ENCODE data around the gene P3H1. TPM values are rescaled to one million over a fixed set of nuclear protein-coding genes. Genes with fewer than 3 reads are reported as not detected.

Gene P3H1
- polyA plus RNA-seq, 1 of the 3 experiments (the other 2 are of a cell fraction): 66.8 TPM

DNA sequence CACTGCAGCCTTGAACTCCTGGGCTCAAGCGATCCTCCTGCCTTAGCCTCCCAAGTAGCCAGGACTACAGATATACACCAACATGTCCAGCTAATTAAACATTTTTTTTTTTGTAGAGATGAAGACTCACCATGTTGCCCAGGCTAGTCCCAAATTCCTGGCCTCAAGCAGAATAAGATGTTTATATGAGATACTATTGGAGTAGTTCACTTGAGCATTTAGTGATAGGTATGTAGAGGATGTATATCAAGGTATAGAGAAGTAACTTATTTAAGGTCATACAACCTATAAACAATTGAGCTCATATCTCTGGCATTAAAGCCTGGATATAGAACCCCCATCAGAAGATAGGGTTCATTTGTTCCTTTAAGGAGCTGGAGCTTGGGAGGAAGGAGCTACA lies 13.3 kb upstream of the P3H1 start:
- Histone ChIP-seq H3K4me1 (ENCODE audit: control insufficient read depth in 1 of 2, insufficient read depth in 2 of 2, low read depth in 1 of 2, low read length in 1 of 2) (no peaks in the 10 kb centered on the region), H3K4me2 (no peak overlapping the region), H3F3A (replicated peaks; ENCODE audit: insufficient read depth) (no peaks in the 10 kb centered on the region), H3K36me3 (replicated peaks in 1 of 2; ENCODE audit: control insufficient read depth in 1 of 2, insufficient read depth in 2 of 2, low read length in 1 of 2) (peaks cover 44 to 47% of the 10 kb centered on the region in 2 experiments), H3K27me3 (ENCODE audit: insufficient read depth) (no peaks in the 10 kb centered on the region), H3K79me2 (ENCODE audit: insufficient read depth) (no peaks in the 10 kb centered on the region; the same call in 1 of the 2 replicates), H2AFZ (ENCODE audit: low read depth) (no peak overlapping the region), H3K4me3 (ENCODE audit: low read depth in 2 of 2, low read length in 1 of 2) (no peak overlapping the region), H4K20me1 (ENCODE audit: insufficient read depth) (no peaks in the 10 kb centered on the region), H3K9me2 (no peaks in the 10 kb centered on the region), H3K9ac (no peak overlapping the region), H3K9me3 (no peaks in the 10 kb centered on the region), H3K27ac (ENCODE audit: low read depth in 2 of 2, low read length in 1 of 2) (no peak overlapping the region)
- TF ChIP-seq RCOR1 (IDR thresholded peaks at IDR 0.05; ENCODE audit: low read length) (no peak), EZH2phosphoT487 (IDR thresholded peaks at IDR 0.05; ENCODE audit: borderline replicate concordance, low read depth) (no peak), JUND (IDR thresholded peaks at IDR 0.05) (no peak), ELF1 (IDR thresholded peaks at IDR 0.05) (no peak), NFIC (IDR thresholded peaks at IDR 0.05; ENCODE audit: borderline replicate concordance) (no peak), YY1 (IDR thresholded peaks at IDR 0.05; ENCODE audit: low read depth) (no peak), TEAD4 (IDR thresholded peaks at IDR 0.05; ENCODE audit: borderline replicate concordance, insufficient read depth) (no peak), MXI1 (IDR thresholded peaks at IDR 0.05; ENCODE audit: low read depth, low read length) (no peak)
- TF ChIP-seq, protein P1, sequence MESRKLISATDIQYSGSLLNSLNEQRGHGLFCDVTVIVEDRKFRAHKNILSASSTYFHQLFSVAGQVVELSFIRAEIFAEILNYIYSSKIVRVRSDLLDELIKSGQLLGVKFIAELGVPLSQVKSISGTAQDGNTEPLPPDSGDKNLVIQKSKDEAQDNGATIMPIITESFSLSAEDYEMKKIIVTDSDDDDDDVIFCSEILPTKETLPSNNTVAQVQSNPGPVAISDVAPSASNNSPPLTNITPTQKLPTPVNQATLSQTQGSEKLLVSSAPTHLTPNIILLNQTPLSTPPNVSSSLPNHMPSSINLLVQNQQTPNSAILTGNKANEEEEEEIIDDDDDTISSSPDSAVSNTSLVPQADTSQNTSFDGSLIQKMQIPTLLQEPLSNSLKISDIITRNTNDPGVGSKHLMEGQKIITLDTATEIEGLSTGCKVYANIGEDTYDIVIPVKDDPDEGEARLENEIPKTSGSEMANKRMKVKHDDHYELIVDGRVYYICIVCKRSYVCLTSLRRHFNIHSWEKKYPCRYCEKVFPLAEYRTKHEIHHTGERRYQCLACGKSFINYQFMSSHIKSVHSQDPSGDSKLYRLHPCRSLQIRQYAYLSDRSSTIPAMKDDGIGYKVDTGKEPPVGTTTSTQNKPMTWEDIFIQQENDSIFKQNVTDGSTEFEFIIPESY (IDR thresholded peaks at IDR 0.05; ENCODE audit: borderline replicate concordance, low read depth): no peak
- ChIA-PET CTCF (interaction anchor here (1.0 to 4.9 kb wide), 5 partner anchors 9 to 292 kb away, joined by 3 to 118 read pairs (median 7); no protein-coding TSS in a partner anchor), POLR2A (no interaction called here)
- 94% methylated on average over 1 of the region's 1 CpG for WGBS (ENCODE audit: low lambda C conversion rate)
- DNase-seq: no peak

DNA sequence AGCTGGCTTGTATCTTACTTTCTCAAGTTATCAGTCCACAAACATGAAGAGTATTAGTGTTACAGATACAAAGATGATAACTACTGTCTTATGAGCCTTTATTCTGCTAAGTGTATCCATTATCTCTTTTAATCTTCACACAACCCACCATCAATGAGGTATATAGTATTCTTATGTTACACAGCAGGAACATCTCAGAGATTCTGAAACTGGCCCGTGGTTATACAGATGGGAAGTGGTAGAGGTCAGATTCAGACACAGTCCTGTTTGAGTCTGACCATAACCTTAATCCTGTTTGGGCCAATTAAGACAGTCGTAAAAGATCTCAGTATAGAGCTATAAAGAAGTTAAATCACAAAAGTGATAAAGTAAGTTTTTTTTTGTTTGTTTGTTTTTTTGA lies 12.9 kb upstream of the P3H1 start:
- no peaks in the 10 kb centered on the region for H3F3A ChIP-seq (replicated peaks; ENCODE audit: insufficient read depth)
- H3K79me2 ChIP-seq (ENCODE audit: insufficient read depth): no peaks in the 10 kb centered on the region; the same call in 1 of the 2 replicates
- H3K4me3 ChIP-seq (ENCODE audit: low read depth in 2 of 2, low read length in 1 of 2): no peak overlapping the region
- 90% methylated on average over 2 of the region's 2 CpGs for WGBS (ENCODE audit: low lambda C conversion rate)
- no peaks in the 10 kb centered on the region for H3K9me2 ChIP-seq
- no peak for TF ChIP-seq FOSL2 (IDR thresholded peaks at IDR 0.05; ENCODE audit: borderline replicate concordance, low read depth)
- TF ChIP-seq SMC3 (IDR thresholded peaks at IDR 0.05; ENCODE audit: low read depth, low read length): no peak
- no peak for TF ChIP-seq CHD2 (IDR thresholded peaks at IDR 0.05; ENCODE audit: low read length, partially characterized antibody)
- no peak for TF ChIP-seq EP300 (IDR thresholded peaks at IDR 0.05; ENCODE audit: borderline replicate concordance in 1 of 2, low read depth in 1 of 2, low read length in 1 of 2)
- TF ChIP-seq, protein P2, sequence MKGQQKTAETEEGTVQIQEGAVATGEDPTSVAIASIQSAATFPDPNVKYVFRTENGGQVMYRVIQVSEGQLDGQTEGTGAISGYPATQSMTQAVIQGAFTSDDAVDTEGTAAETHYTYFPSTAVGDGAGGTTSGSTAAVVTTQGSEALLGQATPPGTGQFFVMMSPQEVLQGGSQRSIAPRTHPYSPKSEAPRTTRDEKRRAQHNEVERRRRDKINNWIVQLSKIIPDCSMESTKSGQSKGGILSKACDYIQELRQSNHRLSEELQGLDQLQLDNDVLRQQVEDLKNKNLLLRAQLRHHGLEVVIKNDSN (IDR thresholded peaks at IDR 0.05; ENCODE audit: borderline replicate concordance, low read depth): no peak
- no peak for TF ChIP-seq ELF1 (IDR thresholded peaks at IDR 0.05)
- TF ChIP-seq MXI1 (IDR thresholded peaks at IDR 0.05; ENCODE audit: low read depth, low read length): no peak
- no peak for TF ChIP-seq POLR2AphosphoS5 (IDR thresholded peaks at IDR 0.05; ENCODE audit: low read depth, low read length)
- TF ChIP-seq RAD21 (IDR thresholded peaks at IDR 0.05; ENCODE audit: low read length): no peak
- H3K9ac ChIP-seq: no peak overlapping the region
- H4K20me1 ChIP-seq (ENCODE audit: insufficient read depth): no peaks in the 10 kb centered on the region
- ChIA-PET CTCF (interaction anchor here (0.7 to 4.9 kb wide), 7 partner anchors 9 to 293 kb away, joined by 3 to 118 read pairs (median 7); no protein-coding TSS in a partner anchor), POLR2A (no interaction called here)
- no peak overlapping the region for H3K27ac ChIP-seq (ENCODE audit: low read depth in 2 of 2, low read length in 1 of 2)
- no peaks in the 10 kb centered on the region for H3K4me1 ChIP-seq (ENCODE audit: control insufficient read depth in 1 of 2, insufficient read depth in 2 of 2, low read depth in 1 of 2, low read length in 1 of 2)
- peaks cover 48 to 52% of the 10 kb centered on the region in 2 experiments for H3K36me3 ChIP-seq (replicated peaks in 1 of 2; ENCODE audit: control insufficient read depth in 1 of 2, insufficient read depth in 2 of 2, low read length in 1 of 2)
- no peak overlapping the region for H3K4me2 ChIP-seq
- H3K27me3 ChIP-seq (ENCODE audit: insufficient read depth): no peaks in the 10 kb centered on the region
- H3K9me3 ChIP-seq: no peaks in the 10 kb centered on the region
- DNase-seq: no peak
- H2AFZ ChIP-seq (ENCODE audit: low read depth): no peak overlapping the region

All from SK-N-SH (cell line).